Activated naive CD4-positive, alpha-beta T cell treated with anti-CD3 and anti-CD28 coated beads, Interleukin-2, amount 50 U/mL, for 16 hours (primary cell): ENCODE data around the gene ARFRP1.
A peak's percentile ranks its signal among the peaks of the same experiment; 100 is the strongest.

Source experiments
- DNase-seq: peaks from one replicate; pipeline ENCODE4 v3.0.0-alpha.2; 2020

Gene ARFRP1

DNA sequence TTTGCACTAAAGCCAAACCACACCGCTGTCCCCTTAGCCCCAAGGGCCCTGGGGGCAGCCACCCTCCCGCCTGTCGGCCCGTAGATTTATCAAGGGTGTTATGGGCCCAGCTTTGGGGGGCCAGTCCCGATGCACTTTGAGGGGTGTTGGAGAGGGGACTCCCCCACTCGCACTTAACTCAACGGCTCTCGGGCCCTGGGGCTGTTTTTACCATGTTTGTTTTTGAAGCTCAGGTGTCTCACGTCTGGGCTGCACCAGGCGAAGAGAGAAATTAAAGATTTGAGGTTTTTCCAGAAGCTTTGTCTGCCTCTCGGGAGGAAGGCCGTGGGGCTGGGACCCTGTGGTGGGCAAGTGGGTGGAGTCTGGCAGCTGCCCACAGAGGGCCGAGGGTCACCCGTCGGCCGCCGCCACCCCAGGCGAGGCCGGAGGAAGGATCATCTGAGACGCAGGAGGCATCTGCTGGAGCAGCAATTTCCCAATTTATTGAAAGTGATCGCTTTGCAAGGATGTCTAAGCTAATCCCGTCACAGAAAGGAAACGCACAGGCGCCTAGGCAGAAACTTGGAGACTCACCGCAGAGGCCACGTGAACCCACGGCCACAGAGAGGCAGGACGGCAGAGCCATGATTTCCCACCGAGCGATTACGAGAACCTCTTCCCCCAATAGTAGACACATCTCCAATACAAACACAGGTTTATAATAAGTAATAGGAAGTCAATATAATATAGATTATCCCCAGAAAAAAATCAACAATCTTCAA lies 35.6 kb upstream of the ARFRP1 start:
- DNase-seq: no peak

DNA sequence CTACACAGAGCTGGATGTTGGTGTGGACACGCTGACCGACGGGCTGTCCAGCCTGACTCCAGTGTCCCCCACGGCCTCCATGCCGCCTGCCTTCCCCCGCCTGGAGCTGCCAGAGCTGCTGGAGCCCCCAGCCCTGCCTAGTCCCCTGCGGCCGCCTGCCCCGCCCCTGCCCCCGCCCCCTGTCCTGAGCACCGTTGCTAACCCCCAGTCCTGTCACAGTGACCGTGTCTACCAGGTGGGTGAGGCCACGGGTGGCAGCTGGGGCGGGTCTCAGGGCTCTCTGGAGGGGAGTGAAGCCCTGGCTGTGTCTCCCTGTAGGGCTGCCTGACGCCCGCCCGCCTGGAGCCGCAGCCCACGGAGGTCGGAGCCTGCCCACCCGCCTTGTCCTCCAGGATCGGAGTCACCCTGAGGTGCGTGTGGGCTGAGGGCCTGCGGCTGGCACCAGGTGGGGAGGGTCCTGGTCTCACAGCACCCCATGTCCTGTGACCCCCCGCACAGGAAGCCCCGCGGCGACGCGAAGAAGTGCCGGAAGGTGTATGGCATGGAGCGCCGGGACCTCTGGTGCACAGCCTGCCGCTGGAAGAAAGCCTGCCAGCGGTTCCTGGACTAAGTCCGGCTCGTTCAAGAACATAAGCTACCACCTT lies 34.7 kb upstream of the ARFRP1 start:
- no peak for DNase-seq

DNA sequence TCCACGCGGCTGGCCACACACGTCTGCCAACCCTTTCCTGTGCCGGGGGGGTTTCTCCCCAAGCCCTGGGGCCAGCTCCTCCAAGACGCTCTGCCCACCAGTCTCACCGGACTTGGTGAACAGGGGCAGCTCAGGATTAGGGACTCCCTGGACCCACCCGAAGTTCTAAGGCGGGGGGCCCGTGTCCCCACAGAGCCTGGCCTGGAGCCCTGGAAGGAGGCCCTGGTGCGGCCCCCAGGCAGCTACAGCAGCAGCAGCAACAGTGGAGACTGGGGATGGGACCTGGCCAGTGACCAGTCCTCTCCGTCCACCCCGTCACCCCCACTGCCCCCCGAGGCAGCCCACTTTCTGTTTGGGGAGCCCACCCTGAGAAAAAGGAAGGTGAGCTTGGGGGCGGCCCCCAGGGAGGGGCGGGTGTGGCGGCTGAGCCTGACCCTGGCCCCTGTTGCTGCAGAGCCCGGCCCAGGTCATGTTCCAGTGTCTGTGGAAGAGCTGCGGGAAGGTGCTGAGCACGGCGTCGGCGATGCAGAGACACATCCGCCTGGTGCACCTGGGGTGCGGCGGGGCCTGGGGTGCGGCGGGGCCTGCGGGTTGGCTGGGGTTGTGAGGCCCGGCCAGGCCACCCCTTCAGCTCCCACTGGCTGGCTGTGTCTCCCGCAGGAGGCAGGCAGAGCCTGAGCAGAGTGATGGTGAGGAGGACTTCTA lies 34.1 kb upstream of the ARFRP1 start:
- no peak for DNase-seq

DNA sequence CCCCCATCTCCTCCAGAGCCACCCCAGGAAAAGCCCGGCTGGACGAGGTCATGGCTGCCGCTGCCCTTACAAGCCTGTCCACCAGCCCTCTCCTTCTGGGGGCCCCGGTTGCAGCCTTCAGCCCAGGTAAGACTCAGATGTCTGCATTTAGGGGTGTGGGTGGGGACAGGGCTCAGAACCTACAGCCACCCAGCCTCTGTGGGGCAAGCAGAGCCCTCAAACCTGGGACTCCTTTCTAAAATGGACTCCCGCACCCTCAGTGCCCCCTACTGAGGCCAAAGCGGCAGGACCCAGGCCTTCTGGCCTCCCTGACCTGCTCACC lies 33.5 kb upstream of the ARFRP1 start:
- no peak for DNase-seq

DNA sequence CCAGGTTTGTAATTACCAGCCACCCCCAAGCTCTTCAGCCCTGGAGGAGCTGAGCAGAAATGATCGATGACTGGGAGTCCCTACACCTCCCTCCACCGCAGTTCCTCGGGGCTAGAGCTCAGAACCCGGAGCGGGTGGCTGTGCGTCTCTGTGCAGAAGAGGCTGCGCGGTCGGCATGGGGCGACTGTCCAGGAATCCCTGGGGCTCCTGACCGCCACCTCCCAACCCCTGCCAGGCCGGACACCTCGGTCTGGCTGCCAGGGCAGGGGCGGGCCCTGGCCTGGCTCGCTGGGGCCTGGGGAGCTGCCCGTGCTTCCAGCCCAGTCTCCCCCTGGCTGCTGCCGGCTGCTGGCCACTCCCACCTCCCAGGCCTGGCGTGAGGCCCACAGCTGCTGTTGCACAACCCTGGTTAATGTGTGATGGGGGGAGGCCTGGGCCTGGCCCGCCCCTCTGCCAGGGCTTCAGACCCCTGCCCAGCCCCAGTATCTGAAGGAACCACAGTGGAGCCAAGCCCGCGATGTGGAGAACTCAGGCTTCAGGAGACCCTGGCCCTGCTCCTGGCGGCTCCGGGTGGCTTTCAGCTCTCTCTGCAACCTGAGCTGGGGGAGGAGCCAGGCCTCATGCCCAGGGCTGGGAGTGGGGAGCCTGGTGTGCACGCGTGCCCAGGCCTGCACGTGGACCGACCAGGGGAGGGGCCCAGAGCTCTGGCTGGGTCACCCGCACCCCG lies 33.0 kb upstream of the ARFRP1 start:
- DNase-seq: no peak

DNA sequence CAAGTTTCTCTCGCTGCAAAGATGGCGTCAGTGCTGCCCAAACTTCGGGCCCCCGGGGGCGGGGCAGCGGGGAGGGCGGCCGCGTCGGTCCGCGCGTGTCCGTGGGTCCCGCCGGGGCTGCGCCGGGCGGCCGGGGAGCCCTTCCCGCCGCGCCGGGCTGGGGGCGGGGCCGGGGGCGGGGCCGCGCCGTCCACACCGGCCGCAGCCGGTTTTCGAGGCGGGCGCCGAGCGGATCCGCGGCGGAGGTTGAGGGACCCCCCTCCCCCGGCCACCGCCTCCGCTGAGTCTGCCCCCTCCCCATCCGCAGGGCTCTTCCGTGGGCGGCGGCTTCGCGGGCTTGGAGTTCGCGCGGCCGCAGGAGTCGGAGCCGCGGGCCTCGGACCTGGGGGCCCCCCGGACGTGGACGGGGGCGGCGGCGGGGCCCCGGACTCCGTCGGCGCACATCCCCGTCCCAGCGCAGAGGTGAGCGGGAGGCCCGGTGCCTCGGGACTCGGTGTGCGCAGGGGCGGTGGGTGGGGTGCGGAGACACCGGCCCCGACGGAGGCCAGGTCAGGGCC lies 32.4 kb upstream of the ARFRP1 start:
- no peak for DNase-seq

DNA sequence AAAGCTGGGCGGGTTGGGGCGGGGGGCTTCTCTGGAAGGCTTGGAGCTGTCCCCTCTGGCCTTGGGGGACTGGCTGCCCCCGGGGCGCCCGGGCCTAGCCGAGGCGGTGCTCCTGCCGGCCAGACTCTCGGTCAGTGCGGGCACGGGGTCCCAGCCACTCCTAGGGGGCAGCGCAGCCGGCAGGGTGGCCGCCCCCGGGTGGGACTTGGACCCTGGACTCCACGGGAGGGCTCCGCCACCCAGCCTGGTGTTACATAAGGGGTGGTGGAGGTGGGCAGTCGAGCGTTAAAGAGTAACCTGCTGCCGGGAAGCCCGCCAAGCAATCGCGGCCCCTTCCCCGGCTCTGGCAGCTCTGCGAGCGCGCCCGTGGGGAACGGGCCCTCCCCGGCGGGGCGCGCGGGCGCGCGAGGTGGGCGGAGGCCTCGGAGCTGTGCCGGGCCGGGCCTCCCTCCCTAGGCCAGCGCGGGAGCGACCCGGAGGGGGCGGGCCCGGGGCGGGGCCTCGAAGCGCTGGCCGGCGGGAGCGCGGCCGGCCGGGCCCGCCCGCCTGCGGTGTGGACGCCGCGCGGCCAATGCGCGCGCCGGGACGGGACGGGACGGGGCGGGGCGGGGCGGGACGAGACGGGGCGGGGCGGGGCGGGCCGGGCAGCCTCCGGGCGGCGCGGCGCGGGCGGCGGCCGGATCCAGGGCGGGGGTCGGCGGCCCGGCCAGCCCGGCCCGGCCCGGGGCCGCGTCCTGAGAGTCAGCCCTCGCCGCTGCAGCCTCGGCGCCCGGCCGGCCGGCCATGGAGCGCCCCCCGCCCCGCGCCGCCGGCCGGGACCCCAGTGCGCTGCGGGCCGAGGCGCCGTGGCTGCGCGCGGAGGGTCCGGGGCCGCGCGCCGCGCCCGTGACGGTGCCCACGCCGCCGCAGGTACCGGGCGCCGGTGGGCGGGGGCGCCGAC lies 31.6 kb upstream of the ARFRP1 start, which contains the start of gene SLC2A4RG:
Gene SLC2A4RG (plus strand): TSS at position 647 of the 940 bp plus-strand sequence. CDS start 137 bp downstream, at position 784.
- DNase-seq: peak; percentile 60

DNA sequence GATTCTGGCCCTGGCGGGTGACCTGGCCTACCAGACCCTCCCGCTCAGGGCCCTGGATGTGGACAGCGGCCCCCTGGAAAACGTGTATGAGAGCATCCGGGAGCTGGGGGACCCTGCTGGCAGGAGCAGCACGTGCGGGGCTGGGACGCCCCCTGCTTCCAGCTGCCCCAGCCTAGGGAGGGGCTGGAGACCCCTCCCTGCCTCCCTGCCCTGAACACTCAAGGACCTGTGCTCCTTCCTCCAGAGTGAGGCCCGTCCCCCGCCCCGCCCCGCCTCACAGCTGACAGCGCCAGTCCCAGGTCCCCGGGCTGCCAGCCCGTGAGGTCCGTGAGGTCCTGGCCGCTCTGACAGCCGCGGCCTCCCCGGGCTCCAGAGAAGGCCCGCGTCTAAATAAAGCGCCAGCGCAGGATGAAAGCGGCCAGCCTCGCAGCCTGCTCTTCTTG lies 30.9 kb upstream of the ARFRP1 start:
- no peak for DNase-seq

DNA sequence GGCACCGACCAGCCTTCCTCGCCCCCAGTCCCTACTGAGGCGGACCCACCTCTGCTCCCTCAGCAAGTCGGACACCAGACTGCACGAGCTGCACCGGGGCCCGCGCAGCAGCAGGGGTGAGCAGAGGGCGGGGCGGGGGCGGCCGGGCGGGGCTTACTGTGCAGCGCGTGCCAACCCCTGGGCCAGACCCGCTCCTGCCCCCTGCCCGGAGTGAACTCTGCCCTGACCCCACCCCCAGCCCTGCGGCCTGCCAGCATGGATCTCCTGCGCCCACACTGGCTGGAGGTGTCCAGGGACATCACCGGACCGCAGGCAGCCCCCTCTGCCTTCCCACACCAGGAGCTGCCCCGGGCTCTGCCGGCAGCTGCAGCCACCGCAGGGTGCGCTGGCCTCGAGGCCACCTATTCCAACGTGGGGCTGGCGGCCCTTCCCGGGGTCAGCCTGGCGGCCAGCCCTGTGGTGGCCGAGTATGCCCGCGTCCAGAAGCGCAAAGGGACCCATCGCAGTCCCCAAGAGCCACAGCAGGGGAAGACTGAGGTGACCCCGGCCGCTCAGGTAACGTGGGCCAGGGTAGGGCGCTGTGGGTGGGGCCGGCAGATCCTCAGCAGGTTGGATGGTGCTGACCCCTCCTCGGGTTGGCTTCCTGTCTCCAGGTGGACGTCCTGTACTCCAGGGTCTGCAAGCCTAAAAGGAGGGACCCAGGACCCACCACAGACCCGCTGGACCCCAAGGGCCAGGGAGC lies 30.3 kb upstream of the ARFRP1 start:
- DNase-seq: no peak

DNA sequence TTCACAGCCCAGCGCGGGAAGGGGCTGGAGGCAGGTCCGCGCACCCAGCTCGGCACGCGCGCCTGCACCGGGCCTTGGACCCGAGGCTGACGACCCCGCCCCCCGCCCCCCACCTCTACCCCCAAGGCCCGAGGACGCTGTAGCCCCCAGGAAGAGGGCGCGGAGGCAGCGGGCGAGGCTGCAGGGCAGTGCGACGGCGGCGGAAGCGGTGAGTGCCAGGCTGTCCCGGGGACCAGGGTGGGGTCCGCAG lies 29.8 kb upstream of the ARFRP1 start:
- DNase-seq: no peak

DNA sequence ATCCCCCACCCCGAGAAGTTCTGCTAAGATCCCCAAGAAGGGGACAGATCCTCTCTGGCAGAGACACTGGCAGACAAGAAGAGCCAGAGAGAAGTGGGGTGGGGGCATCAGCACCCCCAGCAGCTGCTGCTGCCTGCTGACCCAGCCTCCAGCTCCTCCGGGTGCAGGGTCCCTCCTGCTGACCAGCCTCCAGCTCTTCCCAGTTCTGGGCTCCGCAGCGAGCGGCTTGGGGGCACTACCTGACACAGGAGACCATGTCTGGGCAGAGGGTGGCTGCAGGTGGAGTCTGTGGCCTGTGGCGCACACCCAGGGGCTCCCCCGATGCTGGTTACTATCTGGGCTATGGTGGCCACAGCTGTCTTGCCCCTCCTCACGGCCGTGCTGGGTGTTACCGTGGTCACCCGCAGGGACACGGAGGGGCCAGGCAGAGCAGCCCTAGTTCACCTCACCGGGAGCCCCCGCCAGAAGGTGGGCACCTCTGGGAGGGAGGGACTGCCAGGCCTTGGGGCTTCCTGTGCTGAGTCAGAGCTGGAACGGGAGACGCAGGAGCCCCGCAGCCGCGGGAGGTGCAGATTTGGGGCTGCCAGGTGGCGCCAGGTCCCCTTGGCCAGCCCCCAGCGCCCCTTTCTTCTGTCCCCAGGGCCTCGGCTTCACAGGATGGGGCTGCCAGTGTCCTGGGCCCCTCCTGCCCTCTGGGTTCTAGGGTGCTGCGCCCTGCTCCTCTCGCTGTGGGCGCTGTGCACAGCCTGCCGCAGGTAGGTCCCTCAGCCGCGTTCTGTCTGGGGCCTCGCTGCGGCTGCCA lies 29.3 kb upstream of the ARFRP1 start:
- DNase-seq: no peak

DNA sequence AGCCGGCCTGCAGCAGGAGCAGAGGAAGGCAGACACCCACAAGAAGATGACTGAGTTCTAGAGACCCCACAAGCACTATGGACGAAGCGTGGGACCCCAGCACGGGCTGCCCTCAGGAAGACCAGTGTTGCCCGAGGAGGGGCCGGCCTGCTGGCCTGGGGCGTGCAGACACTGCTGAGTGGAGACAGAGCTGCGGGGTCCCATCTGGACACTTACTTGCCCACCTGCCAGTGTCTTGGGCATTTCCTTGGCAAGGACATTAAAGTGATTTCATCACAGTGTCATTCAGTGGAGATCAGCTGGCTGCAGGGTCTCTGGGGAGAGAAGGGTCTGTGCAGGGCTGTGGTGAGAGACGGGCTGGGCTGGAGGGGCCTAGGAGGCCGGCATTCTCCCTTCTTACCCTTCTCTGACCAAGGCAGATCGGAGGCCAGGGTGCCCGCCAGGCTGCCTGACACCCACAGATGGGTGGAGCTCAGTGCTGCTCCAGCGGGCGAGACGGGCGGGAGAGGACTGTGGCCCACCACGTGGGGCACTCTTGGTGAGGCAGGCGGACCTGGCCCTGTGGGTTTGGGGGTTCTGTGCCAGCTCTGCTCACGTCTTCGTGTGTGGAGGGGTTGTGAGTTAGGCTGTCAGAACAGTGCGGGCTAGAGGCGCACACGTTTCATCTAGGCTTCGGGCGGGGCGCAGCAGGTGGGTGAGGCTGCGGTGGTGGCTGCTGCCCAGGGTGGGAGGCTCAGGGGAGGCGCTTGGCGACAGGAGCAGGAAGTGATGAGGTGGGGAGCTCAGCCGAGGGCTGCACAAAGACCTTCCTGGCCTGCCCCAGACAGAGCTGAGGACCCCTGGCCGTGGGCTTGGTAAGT lies 28.3 kb upstream of the ARFRP1 start, which contains the start of gene LIME1:
Gene LIME1 (plus strand): TSS at position 806 of the 860 bp plus-strand sequence. CDS start 886 bp downstream, outside the sequence.
- peak; percentile 66 for DNase-seq

DNA sequence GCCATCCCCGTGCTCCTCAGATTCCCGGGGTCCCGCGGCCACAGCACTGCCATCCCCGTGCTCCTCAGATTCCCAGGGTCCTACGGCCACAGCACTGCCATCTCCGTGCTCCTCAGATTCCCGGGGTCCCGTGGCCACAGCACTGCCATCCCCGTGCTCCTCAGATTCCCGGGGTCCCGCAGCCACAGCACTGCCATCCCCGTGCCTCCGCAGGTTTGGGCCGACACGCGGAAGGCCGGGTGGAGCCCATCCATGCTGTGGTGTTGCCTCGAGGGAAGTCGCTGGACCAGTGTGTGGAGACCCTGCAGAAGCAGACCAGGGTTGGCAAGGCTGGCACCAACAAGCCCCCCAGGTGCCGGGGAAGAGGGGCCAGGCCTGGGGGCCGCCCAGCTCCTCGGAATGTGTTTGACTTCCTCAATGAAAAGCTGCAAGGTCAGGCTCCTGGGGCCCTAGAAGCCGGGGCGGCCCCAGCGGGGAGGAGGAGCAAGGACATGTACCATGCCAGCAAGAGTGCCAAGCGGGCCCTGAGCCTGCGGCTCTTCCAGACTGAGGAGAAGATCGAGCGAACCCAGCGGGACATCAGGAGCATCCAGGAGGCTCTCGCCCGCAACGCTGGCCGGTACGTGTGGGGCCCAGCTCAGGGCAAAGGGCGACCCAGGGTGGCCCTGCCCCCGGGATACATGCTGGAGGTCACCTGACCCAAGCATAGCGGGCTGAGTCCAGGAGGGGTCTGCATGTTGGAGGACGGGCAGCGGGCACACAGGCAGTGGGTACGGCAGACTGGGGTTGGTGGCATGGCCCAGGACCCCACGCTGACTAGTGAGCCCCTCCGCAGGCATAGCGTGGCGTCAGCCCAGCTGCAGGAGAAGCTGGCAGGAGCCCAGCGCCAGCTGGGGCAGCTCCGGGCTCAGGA lies 27.4 kb upstream of the ARFRP1 start:
- DNase-seq: no peak

DNA sequence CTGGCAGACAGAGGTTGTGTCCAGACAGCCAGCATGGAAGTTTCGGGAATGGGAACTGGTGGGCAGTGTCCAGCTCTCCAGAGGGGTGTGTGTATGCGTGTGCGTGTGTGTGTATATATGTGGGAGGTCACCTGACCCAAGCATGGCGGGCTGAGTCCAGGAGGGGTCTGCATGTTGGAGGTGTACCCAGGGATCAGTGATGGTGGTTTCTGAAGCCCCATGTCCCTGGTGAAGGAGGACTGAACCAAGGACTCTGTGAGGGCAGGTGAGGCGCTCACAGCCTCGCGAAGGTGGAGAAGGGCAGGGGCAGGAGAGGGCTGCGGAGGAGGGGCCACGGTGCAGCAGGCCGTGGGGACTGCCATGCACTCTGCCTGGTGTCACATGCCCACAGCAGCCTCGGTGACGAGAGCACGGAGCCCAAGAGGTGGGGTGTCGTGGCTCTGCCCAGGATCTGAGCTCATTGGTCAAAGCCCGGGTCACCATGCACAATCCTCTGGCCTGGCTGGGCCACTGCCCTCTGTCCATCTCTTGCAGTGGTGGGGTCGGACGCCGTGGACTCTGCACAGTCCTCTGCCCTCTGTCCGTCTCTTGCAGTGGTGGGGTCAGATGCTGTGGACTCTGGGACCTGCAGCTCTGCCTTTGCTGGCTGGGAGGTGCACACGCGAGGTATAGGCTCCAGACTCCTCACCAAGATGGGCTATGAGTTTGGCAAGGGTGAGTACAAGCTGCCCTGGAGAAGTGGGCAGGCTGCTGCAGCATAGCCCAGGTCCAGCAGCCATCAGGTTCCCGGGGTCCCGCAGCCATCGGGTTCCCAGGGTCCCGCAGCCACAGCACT lies 26.6 kb upstream of the ARFRP1 start:
- no peak for DNase-seq

DNA sequence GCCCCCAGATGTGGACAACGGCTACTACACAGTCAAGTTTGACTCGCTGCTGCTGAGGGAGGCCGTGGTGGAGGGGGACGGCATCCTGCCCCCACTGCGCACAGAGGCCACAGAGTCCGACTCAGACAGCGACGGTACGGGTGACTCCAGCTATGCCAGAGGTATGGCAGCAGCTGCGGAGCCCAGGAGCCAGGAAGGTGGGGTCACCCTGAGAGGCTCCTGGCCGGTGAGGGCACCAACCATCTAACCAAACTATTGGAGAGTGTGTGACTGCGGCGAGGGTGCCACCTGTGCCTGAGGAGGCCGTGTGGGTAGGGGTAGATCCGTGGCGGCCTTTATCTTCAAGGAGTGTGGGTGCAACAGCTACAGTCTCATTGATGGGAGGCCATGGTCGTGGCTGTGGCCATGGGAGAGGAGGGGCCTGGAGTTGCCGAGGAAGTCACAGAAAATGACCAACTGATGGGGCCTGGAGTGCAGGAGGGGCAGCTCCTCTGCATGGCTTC lies 25.9 kb upstream of the ARFRP1 start:
- DNase-seq: no peak

DNA sequence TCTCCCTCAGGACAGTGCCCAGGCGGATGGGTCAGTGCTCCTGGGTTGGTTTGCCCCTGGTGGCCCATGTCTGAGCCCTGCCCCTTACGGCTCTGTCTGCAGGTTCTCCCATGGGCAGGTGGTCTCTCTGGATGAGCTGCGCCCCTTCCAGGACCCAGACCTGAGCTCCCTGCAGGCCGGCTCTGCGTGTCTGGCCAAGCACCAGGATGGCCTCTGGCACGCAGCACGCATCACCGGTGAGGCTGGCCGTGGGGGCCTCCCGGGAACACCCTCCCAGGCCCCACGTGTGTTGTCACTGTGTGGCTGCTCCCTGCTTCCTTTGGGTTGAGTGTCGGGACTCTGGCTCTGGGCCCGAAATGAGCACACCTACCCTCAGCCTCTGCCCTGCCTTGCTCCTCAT lies 25.3 kb upstream of the ARFRP1 start:
- no peak for DNase-seq
